Common myeloid progenitor, CD34-positive (primary cell): ENCODE data around the gene RGS5.

Experiments used
- CTCF ChIA-PET: fragments of 350-600 bp; sonication (Branson Sonifier 250); formaldehyde crosslinking; loops from one replicate; lab custom pipeline; 2021; ENCODE audit warnings: antibody characterized with exemption; lab: Charles Lee
- POLR2A ChIA-PET: fragments of 350-600 bp; sonication (Branson Sonifier 250); formaldehyde crosslinking; loops from one replicate; lab custom pipeline; 2021; ENCODE audit warnings: antibody characterized with exemption; lab: Charles Lee
- DNase-seq, 3 donors: peaks; one replicate each; pipeline versions ENCODE4 v3.0.0 to v3.0.0-alpha.2; 2013
- H3K27ac ChIP-seq, 2 experiments: 1 replicate in 1 of 2; 2 replicates in 1 of 2; pipeline ENCODE4 v1.7.0; 2013; ENCODE audit warnings: inconsistent platforms in 2 of 2, low read length in 2 of 2, mild to moderate bottlenecking in 2 of 2, low read depth in 1 of 2, moderate library complexity in 1 of 2; ENCODE audit not compliant: severe bottlenecking in 2 of 2, insufficient read depth in 1 of 2, poor library complexity in 1 of 2
- H3K27me3 ChIP-seq, 5 experiments: replicated peaks in 2 of 5; 1 replicate in 3 of 5; 2 replicates in 2 of 5; pipeline versions ENCODE4 v1.6.1 to v1.7.0; 2013; ENCODE audit warnings: low read length in 4 of 5, mild to moderate bottlenecking in 2 of 5, moderate library complexity in 2 of 5, inconsistent platforms in 1 of 5; ENCODE audit not compliant: insufficient read depth in 5 of 5, control insufficient read depth in 4 of 5
- H3K36me3 ChIP-seq, 4 experiments: 1 replicate in 2 of 4; 2 replicates in 2 of 4; pipeline versions ENCODE4 v1.6.1 to v1.7.0; 2013; ENCODE audit warnings: low read length in 3 of 4, control low read depth in 1 of 4, mild to moderate bottlenecking in 1 of 4; ENCODE audit not compliant: control insufficient read depth in 4 of 4, insufficient read depth in 4 of 4
- H3K4me1 ChIP-seq, 4 experiments: 1 replicate in 3 of 4; 2 replicates in 1 of 4; pipeline versions ENCODE4 v1.6.1 to v1.7.1; 2013; ENCODE audit warnings: low read length in 3 of 4, mild to moderate bottlenecking in 3 of 4, control low read depth in 1 of 4, inconsistent platforms in 1 of 4, moderate library complexity in 1 of 4; ENCODE audit not compliant: control insufficient read depth in 4 of 4, insufficient read depth in 4 of 4; ENCODE audit errors: control extremely low read depth in 1 of 4
- H3K4me3 ChIP-seq, 7 experiments: 1 replicate in 4 of 7; 2 replicates in 3 of 7; pipeline versions ENCODE4 v1.5.1 to v1.7.0; 2013; ENCODE audit warnings: mild to moderate bottlenecking in 7 of 7, low read length in 6 of 7, moderate library complexity in 6 of 7, inconsistent platforms in 2 of 7, low read depth in 2 of 7, control low read depth in 1 of 7; ENCODE audit not compliant: insufficient read depth in 4 of 7, control insufficient read depth in 1 of 7; ENCODE audit errors: extremely low read depth in 1 of 7
- H3K9me3 ChIP-seq, 5 experiments: 1 replicate in 4 of 5; 2 replicates in 1 of 5; pipeline versions ENCODE4 v1.6.1 to v1.7.1; 2013; ENCODE audit warnings: low read length in 4 of 5, mild to moderate bottlenecking in 2 of 5, inconsistent platforms in 1 of 5, low read depth in 1 of 5, moderate library complexity in 1 of 5; ENCODE audit not compliant: control insufficient read depth in 4 of 5, insufficient read depth in 2 of 5; ENCODE audit errors: control extremely low read depth in 1 of 5
- WGBS: methylation state at CpG from one replicate; pipeline ENCODE4 v1.1.5; 2013; ENCODE audit not compliant: insufficient coverage; 5-methylcytosine and 5-hydroxymethylcytosine counted together

RGS5 gene

GRCh38 chr1:163172596-163172995 is 30.1 kb downstream of the RGS5 start:
- no peaks in the 10 kb centered on the region for H3K4me1 ChIP-seq
- no peak overlapping the region for H3K4me3 ChIP-seq
- H3K36me3 ChIP-seq, result no peaks in the 10 kb centered on the region
- CTCF ChIA-PET, result no interaction called here
- POLR2A ChIA-PET, result no interaction called here
- H3K27ac ChIP-seq, result no peak overlapping the region
- no peaks in the 10 kb centered on the region for H3K9me3 ChIP-seq
- DNase-seq, result no peak
- WGBS, result 100% methylated on average over 2 of the region's 2 CpGs
- H3K27me3 ChIP-seq, result peaks cover 0 to 2% (median 0%) of the 10 kb centered on the region in 5 experiments

- no peak overlapping the region for H3K27ac ChIP-seq
- no peak for DNase-seq
- H3K27me3 ChIP-seq, result peaks cover 0 to 2% (median 0%) of the 10 kb centered on the region in 5 experiments
- no peaks in the 10 kb centered on the region for H3K36me3 ChIP-seq
- POLR2A ChIA-PET, result no interaction called here
- no peaks in the 10 kb centered on the region for H3K9me3 ChIP-seq
- 84% methylated on average over 4 of the region's 5 CpGs for WGBS
- CTCF ChIA-PET, result no interaction called here
- no peaks in the 10 kb centered on the region for H3K4me1 ChIP-seq
- no peak overlapping the region for H3K4me3 ChIP-seq
Measured at GRCh38 chr1:163171826-163172225, 30.9 kb downstream of the RGS5 start.

GRCh38 chr1:163170975-163171676 is 31.6 kb downstream of the RGS5 start:
- CTCF ChIA-PET, result no interaction called here

DNA sequence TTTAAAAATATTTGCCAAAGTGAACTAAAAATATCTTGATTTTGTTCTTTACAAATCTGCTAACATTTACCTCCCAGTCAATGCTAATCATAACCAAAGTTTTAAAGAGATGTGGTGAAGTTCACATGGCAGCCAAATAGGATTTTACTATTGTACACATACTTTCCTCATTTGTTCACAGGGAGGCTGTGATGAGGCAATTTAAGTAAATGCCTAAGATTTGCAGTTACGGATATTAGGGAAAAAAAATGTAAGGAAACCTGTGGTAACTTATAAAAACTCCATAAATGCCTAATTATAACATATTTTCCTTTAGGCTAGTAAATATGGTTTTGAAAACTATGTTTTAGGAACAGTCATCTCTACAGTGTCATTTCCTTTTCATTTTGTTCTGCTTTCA is 32.4 kb downstream of the RGS5 start:
- H3K36me3 ChIP-seq, result no peaks in the 10 kb centered on the region
- no peaks in the 10 kb centered on the region for H3K4me1 ChIP-seq
- no peak for DNase-seq
- H3K27ac ChIP-seq, result no peak overlapping the region
- H3K4me3 ChIP-seq, result no peak overlapping the region
- H3K27me3 ChIP-seq, result peaks cover 0 to 2% (median 0%) of the 10 kb centered on the region in 5 experiments
- no CpG with 5 or more reads among the region's 1 CpG for WGBS
- POLR2A ChIA-PET, result no interaction called here
- no peaks in the 10 kb centered on the region for H3K9me3 ChIP-seq
- CTCF ChIA-PET, result no interaction called here

More at GRCh38 chr1:163170975-163171676, 31.6 kb downstream of the RGS5 start:
- POLR2A ChIA-PET, result no interaction called here
- no peaks in the 10 kb centered on the region for H3K4me1 ChIP-seq
- WGBS, result 71% methylated on average over 1 of the region's 5 CpGs
- peaks cover 0 to 2% (median 0%) of the 10 kb centered on the region in 5 experiments for H3K27me3 ChIP-seq
- H3K36me3 ChIP-seq, result no peaks in the 10 kb centered on the region
- H3K9me3 ChIP-seq, result no peaks in the 10 kb centered on the region
- peak in 1 of 3 donors; percentile 2 for DNase-seq
- H3K4me3 ChIP-seq, result peak overlapping the region in 1 of 7 experiments; percentile 43
- H3K27ac ChIP-seq, result no peak overlapping the region

- H3K27ac ChIP-seq, result no peak overlapping the region
- H3K4me1 ChIP-seq, result no peaks in the 10 kb centered on the region
- no peaks in the 10 kb centered on the region for H3K36me3 ChIP-seq
- no peak overlapping the region for H3K4me3 ChIP-seq
- ChIA-PET POLR2A (no interaction called here), CTCF (no interaction called here)
- H3K9me3 ChIP-seq, result no peaks in the 10 kb centered on the region
- H3K27me3 ChIP-seq, result peaks cover 0 to 2% (median 0%) of the 10 kb centered on the region in 5 experiments
- DNase-seq, result no peak
- no CpG with 5 or more reads among the region's 1 CpG for WGBS
Measured at GRCh38 chr1:163169553-163169952, 33.2 kb downstream of the RGS5 start.

DNA sequence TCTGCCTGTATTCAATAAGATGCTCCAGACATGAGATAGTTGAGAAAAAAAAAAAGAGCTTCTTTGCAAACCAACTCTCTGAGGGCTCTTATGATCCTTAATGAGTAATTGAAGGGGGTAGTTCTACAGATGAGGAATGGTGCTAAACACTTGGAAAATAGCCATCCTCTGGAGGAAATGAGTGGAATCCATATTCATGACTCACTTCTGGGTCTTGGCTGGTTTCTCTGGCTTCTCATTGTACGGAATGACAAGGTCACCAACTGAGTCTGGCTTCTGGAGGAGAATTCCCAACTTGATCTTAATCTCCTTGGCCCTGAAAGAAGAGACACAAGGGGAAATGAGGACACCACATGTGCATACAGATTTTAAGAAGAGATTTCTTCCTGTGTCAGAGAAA is 34.7 kb downstream of the RGS5 start:
- Histone ChIP-seq H3K9me3 (no peaks in the 10 kb centered on the region), H3K27me3 (no peaks in the 10 kb centered on the region), H3K27ac (no peak overlapping the region), H3K4me1 (no peaks in the 10 kb centered on the region), H3K36me3 (no peaks in the 10 kb centered on the region), H3K4me3 (no peak overlapping the region)
- no peak for DNase-seq
- CTCF ChIA-PET, result no interaction called here
- WGBS, result 100% methylated on average over 1 of the region's 1 CpG
- POLR2A ChIA-PET, result no interaction called here

GRCh38 chr1:163166886-163167555 is 35.7 kb downstream of the RGS5 start:
- WGBS, result no CpG with 5 or more reads among the region's 6 CpGs
- DNase-seq, result peak in 1 of 3 donors; percentile 26
- no peaks in the 10 kb centered on the region for H3K36me3 ChIP-seq
- no peaks in the 10 kb centered on the region for H3K9me3 ChIP-seq
- H3K4me1 ChIP-seq, result no peaks in the 10 kb centered on the region
- CTCF ChIA-PET, result interaction anchor here (1.1 kb wide), 1 partner anchor 8 kb away, joined by 3 read pairs; no protein-coding TSS in a partner anchor
- POLR2A ChIA-PET, result no interaction called here
- no peaks in the 10 kb centered on the region for H3K27me3 ChIP-seq
- H3K27ac ChIP-seq, result no peak overlapping the region
- no peak overlapping the region for H3K4me3 ChIP-seq
